SK-N-SH treated with all-trans-retinoic acid at 6 μM for 48 hours (cell line): ENCODE results near the gene HNF4A.

Experiments used
- ATAC-seq: fragments of 200-7000 bp; cut with Tn5 transposase; 3 replicates; pipeline ENCODE4 v1.9.1; 2020; ENCODE audit warnings: mild to moderate bottlenecking, moderate library complexity
- ARNTL ChIP-seq: fragments of 450-650 bp; formaldehyde crosslinking; IDR thresholded peaks from 2 replicates; pipeline ENCODE4 v1.5.0; 2020; ENCODE audit warnings: low read depth, mild to moderate bottlenecking, moderate library complexity, borderline replicate concordance
- BACH2 ChIP-seq: fragments of 250-450 bp; sonication (Bioruptor Pico); IDR thresholded peaks from 2 replicates; pipeline ENCODE4 v1.9.0; 2021; ENCODE audit warnings: mild to moderate bottlenecking, borderline replicate concordance
- CSDC2 ChIP-seq: fragments of 250-450 bp; sonication (Bioruptor Pico); IDR thresholded peaks from 2 replicates; pipeline ENCODE4 v1.5.0; 2020; ENCODE audit warnings: mild to moderate bottlenecking, moderate library complexity
- ESRRG ChIP-seq: fragments of 250-450 bp; sonication (Bioruptor Pico); IDR thresholded peaks from 2 replicates; pipeline ENCODE4 v1.6.1; 2021; ENCODE audit warnings: mild to moderate bottlenecking
- GLIS3 ChIP-seq: fragments of 250-450 bp; sonication (Bioruptor Pico); IDR thresholded peaks from 2 replicates; pipeline ENCODE4 v1.5.0; 2020; ENCODE audit warnings: mild to moderate bottlenecking, moderate library complexity
- ISL1 ChIP-seq: fragments of 250-450 bp; sonication (Bioruptor Pico); IDR thresholded peaks from 2 replicates; pipeline ENCODE4 v2.1.2; 2022; ENCODE audit warnings: mild to moderate bottlenecking, moderate library complexity
- OSR1 ChIP-seq: fragments of 250-450 bp; sonication (Bioruptor Pico); IDR thresholded peaks from 2 replicates; pipeline ENCODE4 v1.8.0; 2022; ENCODE audit warnings: moderate library complexity, mild to moderate bottlenecking, inconsistent platforms
- PPARA ChIP-seq: fragments of 250-450 bp; sonication (Bioruptor Pico); IDR thresholded peaks from 2 replicates; pipeline ENCODE4 v1.5.0; 2020; ENCODE audit warnings: mild to moderate bottlenecking, borderline replicate concordance
- RARB ChIP-seq: fragments of 250-450 bp; sonication (Bioruptor Pico); IDR thresholded peaks from 2 replicates; pipeline ENCODE4 v1.8.0; 2021; ENCODE audit warnings: mild to moderate bottlenecking, moderate library complexity
- SNAI2 ChIP-seq: fragments of 250-450 bp; sonication (Bioruptor Pico); IDR thresholded peaks from 2 replicates; pipeline ENCODE4 v1.5.0; 2020; ENCODE audit warnings: mild to moderate bottlenecking, moderate library complexity
- TCF4 ChIP-seq: fragments of 250-450 bp; sonication (Bioruptor Pico); IDR thresholded peaks from 2 replicates; pipeline ENCODE4 v1.8.0; 2021; ENCODE audit warnings: mild to moderate bottlenecking, moderate library complexity, borderline replicate concordance
- TOX ChIP-seq: fragments of 250-450 bp; sonication (Bioruptor Pico); IDR thresholded peaks from 2 replicates; pipeline ENCODE4 v1.8.0; 2021; ENCODE audit warnings: mild to moderate bottlenecking, moderate library complexity, borderline replicate concordance
- ZC3H10 ChIP-seq: fragments of 250-450 bp; sonication (Bioruptor Pico); IDR thresholded peaks from 2 replicates; pipeline ENCODE4 v1.5.1; 2021; ENCODE audit warnings: mild to moderate bottlenecking, moderate library complexity
- ZFP3 ChIP-seq: fragments of 250-450 bp; sonication (Bioruptor Pico); IDR thresholded peaks from 2 replicates; pipeline ENCODE4 v1.5.0; 2020; ENCODE audit warnings: mild to moderate bottlenecking, moderate library complexity
- ZFP30 ChIP-seq: fragments of 450-650 bp; formaldehyde crosslinking; IDR thresholded peaks from 2 replicates; pipeline ENCODE4 v1.5.0; 2022; ENCODE audit warnings: mild to moderate bottlenecking, moderate library complexity
- ZNF70 ChIP-seq: fragments of 450-650 bp; formaldehyde crosslinking; IDR thresholded peaks from 2 replicates; pipeline ENCODE4 v1.5.0; 2020; ENCODE audit warnings: mild to moderate bottlenecking, moderate library complexity
- ZNF8 ChIP-seq: fragments of 450-650 bp; formaldehyde crosslinking; IDR thresholded peaks from 2 replicates; pipeline ENCODE4 v1.5.0; 2020; ENCODE audit warnings: mild to moderate bottlenecking, moderate library complexity
- TF ChIP-seq, protein P1 (sequence below): fragments of 250-450 bp; sonication (Bioruptor Pico); IDR thresholded peaks from 2 replicates; pipeline ENCODE4 v1.5.1; 2021; ENCODE audit warnings: mild to moderate bottlenecking, moderate library complexity
- TF ChIP-seq, protein P2 (sequence below): fragments of 250-450 bp; sonication (Bioruptor Pico); IDR thresholded peaks from 2 replicates; pipeline ENCODE4 v1.5.1; 2020; ENCODE audit warnings: low read depth, mild to moderate bottlenecking, moderate library complexity
- TF ChIP-seq, protein P3 (sequence below): fragments of 250-450 bp; sonication (Bioruptor Pico); IDR thresholded peaks from 2 replicates; pipeline ENCODE4 v1.5.0; 2020; ENCODE audit warnings: mild to moderate bottlenecking, moderate library complexity
- TF ChIP-seq, protein P4 (sequence below): fragments of 250-450 bp; sonication (Bioruptor Pico); IDR thresholded peaks from 2 replicates; pipeline ENCODE4 v1.8.0; 2021; ENCODE audit warnings: low read depth, mild to moderate bottlenecking, moderate library complexity, borderline replicate concordance
- TF ChIP-seq, protein P5 (sequence below): fragments of 250-450 bp; sonication (Bioruptor Pico); IDR thresholded peaks from 2 replicates; pipeline ENCODE4 v1.8.0; 2020; ENCODE audit warnings: mild to moderate bottlenecking, moderate library complexity, borderline replicate concordance

HNF4A gene

DNA sequence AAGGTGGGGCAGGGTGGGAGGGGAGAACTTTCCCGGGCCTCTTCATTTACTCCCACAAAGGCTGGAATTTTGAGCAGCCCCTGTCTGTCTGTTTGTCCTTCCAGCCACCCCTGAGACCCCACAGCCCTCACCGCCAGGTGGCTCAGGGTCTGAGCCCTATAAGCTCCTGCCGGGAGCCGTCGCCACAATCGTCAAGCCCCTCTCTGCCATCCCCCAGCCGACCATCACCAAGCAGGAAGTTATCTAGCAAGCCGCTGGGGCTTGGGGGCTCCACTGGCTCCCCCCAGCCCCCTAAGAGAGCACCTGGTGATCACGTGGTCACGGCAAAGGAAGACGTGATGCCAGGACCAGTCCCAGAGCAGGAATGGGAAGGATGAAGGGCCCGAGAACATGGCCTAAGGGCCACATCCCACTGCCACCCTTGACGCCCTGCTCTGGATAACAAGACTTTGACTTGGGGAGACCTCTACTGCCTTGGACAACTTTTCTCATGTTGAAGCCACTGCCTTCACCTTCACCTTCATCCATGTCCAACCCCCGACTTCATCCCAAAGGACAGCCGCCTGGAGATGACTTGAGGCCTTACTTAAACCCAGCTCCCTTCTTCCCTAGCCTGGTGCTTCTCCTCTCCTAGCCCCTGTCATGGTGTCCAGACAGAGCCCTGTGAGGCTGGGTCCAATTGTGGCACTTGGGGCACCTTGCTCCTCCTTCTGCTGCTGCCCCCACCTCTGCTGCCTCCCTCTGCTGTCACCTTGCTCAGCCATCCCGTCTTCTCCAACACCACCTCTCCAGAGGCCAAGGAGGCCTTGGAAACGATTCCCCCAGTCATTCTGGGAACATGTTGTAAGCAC, 74.1 kb downstream of the HNF4A start:
- no peak for ATAC-seq
- TF ChIP-seq TCF4 (CRISPR knock-in tag) (no peak), PPARA (CRISPR knock-in tag) (no peak), RARB (CRISPR knock-in tag) (no peak), ZNF8 (CRISPR knock-in tag) (no peak), ARNTL (CRISPR knock-in tag) (no peak)
- TF ChIP-seq, protein P1, sequence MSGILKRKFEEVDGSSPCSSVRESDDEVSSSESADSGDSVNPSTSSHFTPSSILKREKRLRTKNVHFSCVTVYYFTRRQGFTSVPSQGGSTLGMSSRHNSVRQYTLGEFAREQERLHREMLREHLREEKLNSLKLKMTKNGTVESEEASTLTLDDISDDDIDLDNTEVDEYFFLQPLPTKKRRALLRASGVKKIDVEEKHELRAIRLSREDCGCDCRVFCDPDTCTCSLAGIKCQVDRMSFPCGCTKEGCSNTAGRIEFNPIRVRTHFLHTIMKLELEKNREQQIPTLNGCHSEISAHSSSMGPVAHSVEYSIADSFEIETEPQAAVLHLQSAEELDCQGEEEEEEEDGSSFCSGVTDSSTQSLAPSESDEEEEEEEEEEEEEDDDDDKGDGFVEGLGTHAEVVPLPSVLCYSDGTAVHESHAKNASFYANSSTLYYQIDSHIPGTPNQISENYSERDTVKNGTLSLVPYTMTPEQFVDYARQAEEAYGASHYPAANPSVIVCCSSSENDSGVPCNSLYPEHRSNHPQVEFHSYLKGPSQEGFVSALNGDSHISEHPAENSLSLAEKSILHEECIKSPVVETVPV, result no peak

DNA sequence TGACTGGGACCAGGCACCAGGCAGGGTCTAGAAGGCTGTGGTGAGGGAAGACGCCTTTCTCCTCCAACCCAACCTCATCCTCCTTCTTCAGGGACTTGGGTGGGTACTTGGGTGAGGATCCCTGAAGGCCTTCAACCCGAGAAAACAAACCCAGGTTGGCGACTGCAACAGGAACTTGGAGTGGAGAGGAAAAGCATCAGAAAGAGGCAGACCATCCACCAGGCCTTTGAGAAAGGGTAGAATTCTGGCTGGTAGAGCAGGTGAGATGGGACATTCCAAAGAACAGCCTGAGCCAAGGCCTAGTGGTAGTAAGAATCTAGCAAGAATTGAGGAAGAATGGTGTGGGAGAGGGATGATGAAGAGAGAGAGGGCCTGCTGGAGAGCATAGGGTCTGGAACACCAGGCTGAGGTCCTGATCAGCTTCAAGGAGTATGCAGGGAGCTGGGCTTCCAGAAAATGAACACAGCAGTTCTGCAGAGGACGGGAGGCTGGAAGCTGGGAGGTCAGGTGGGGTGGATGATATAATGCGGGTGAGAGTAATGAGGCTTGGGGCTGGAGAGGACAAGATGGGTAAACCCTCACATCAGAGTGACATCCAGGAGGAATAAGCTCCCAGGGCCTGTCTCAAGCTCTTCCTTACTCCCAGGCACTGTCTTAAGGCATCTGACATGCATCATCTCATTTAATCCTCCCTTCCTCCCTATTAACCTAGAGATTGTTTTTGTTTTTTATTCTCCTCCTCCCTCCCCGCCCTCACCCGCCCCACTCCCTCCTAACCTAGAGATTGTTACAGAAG, 75.0 kb downstream of the HNF4A start:
- ATAC-seq, result no peak
- TF ChIP-seq BACH2 (CRISPR knock-in tag), result no peak
- no peak for TF ChIP-seq OSR1 (CRISPR knock-in tag)
- TF ChIP-seq RARB (CRISPR knock-in tag), result no peak
- TF ChIP-seq CSDC2 (CRISPR knock-in tag), result no peak
- TF ChIP-seq, protein P1, result no peak
- TF ChIP-seq, protein P2, sequence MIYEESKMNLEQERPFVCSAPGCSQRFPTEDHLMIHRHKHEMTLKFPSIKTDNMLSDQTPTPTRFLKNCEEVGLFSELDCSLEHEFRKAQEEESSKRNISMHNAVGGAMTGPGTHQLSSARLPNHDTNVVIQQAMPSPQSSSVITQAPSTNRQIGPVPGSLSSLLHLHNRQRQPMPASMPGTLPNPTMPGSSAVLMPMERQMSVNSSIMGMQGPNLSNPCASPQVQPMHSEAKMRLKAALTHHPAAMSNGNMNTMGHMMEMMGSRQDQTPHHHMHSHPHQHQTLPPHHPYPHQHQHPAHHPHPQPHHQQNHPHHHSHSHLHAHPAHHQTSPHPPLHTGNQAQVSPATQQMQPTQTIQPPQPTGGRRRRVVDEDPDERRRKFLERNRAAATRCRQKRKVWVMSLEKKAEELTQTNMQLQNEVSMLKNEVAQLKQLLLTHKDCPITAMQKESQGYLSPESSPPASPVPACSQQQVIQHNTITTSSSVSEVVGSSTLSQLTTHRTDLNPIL (CRISPR knock-in tag), result no peak
- TF ChIP-seq ESRRG (CRISPR knock-in tag), result no peak
- no peak for TF ChIP-seq TCF4 (CRISPR knock-in tag)
- TF ChIP-seq, protein P3, sequence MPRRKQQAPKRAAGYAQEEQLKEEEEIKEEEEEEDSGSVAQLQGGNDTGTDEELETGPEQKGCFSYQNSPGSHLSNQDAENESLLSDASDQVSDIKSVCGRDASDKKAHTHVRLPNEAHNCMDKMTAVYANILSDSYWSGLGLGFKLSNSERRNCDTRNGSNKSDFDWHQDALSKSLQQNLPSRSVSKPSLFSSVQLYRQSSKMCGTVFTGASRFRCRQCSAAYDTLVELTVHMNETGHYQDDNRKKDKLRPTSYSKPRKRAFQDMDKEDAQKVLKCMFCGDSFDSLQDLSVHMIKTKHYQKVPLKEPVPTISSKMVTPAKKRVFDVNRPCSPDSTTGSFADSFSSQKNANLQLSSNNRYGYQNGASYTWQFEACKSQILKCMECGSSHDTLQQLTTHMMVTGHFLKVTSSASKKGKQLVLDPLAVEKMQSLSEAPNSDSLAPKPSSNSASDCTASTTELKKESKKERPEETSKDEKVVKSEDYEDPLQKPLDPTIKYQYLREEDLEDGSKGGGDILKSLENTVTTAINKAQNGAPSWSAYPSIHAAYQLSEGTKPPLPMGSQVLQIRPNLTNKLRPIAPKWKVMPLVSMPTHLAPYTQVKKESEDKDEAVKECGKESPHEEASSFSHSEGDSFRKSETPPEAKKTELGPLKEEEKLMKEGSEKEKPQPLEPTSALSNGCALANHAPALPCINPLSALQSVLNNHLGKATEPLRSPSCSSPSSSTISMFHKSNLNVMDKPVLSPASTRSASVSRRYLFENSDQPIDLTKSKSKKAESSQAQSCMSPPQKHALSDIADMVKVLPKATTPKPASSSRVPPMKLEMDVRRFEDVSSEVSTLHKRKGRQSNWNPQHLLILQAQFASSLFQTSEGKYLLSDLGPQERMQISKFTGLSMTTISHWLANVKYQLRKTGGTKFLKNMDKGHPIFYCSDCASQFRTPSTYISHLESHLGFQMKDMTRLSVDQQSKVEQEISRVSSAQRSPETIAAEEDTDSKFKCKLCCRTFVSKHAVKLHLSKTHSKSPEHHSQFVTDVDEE (CRISPR knock-in tag), result no peak
- TF ChIP-seq ZNF70 (CRISPR knock-in tag), result no peak
- no peak for TF ChIP-seq ARNTL (CRISPR knock-in tag)
- TF ChIP-seq GLIS3 (CRISPR knock-in tag), result no peak
- no peak for TF ChIP-seq TOX

DNA sequence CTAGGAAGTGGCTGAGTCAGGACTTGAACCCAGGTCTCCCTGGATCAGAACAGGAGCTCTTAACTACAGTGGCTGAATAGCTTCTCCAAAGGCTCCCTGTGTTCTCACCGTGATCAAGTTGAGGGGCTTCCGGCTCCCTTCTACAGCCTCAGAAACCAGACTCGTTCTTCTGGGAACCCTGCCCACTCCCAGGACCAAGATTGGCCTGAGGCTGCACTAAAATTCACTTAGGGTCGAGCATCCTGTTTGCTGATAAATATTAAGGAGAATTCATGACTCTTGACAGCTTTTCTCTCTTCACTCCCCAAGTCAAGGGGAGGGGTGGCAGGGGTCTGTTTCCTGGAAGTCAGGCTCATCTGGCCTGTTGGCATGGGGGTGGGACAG, 75.6 kb downstream of the HNF4A start:
- no peak for ATAC-seq
- TF ChIP-seq SNAI2 (no peak), PPARA (CRISPR knock-in tag) (no peak), ZFP3 (CRISPR knock-in tag) (no peak), ARNTL (CRISPR knock-in tag) (no peak), ISL1 (no peak), ZFP30 (CRISPR knock-in tag) (no peak), CSDC2 (CRISPR knock-in tag) (no peak), ZNF70 (CRISPR knock-in tag) (no peak), ZNF8 (CRISPR knock-in tag) (no peak), TOX (no peak), RARB (CRISPR knock-in tag) (no peak), ESRRG (CRISPR knock-in tag) (no peak), TCF4 (CRISPR knock-in tag) (no peak), OSR1 (CRISPR knock-in tag) (no peak), GLIS3 (CRISPR knock-in tag) (no peak), ZC3H10 (CRISPR knock-in tag) (no peak)
- TF ChIP-seq, protein P4, sequence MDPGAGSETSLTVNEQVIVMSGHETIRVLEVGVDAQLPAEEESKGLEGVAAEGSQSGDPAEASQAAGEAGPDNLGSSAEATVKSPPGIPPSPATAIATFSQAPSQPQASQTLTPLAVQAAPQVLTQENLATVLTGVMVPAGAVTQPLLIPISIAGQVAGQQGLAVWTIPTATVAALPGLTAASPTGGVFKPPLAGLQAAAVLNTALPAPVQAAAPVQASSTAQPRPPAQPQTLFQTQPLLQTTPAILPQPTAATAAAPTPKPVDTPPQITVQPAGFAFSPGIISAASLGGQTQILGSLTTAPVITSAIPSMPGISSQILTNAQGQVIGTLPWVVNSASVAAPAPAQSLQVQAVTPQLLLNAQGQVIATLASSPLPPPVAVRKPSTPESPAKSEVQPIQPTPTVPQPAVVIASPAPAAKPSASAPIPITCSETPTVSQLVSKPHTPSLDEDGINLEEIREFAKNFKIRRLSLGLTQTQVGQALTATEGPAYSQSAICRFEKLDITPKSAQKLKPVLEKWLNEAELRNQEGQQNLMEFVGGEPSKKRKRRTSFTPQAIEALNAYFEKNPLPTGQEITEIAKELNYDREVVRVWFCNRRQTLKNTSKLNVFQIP (CRISPR knock-in tag), result no peak
- TF ChIP-seq, protein P5, sequence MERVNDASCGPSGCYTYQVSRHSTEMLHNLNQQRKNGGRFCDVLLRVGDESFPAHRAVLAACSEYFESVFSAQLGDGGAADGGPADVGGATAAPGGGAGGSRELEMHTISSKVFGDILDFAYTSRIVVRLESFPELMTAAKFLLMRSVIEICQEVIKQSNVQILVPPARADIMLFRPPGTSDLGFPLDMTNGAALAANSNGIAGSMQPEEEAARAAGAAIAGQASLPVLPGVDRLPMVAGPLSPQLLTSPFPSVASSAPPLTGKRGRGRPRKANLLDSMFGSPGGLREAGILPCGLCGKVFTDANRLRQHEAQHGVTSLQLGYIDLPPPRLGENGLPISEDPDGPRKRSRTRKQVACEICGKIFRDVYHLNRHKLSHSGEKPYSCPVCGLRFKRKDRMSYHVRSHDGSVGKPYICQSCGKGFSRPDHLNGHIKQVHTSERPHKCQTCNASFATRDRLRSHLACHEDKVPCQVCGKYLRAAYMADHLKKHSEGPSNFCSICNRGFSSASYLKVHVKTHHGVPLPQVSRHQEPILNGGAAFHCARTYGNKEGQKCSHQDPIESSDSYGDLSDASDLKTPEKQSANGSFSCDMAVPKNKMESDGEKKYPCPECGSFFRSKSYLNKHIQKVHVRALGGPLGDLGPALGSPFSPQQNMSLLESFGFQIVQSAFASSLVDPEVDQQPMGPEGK (CRISPR knock-in tag), result no peak
- TF ChIP-seq, protein P1, result no peak
